Natural killer cell (primary cell): Measurements from ENCODE around the gene AUTS2. TPM values are rescaled to one million over a fixed set of nuclear protein-coding genes. Genes with fewer than 3 reads are reported as not detected.

Experiments used
- ATAC-seq, 3 donors: fragments of 150-1000 bp in 2 of 3; fragments of 200-7000 bp in 1 of 3; cut with Tn5 transposase; 1 replicate in 1 of 3; 2 replicates in 2 of 3; pipeline ENCODE4 v1.10.0; 2021; ENCODE audit warnings: mild to moderate bottlenecking in 2 of 3, moderate library complexity in 2 of 3
- DNase-seq, 2 donors: peaks; one replicate each; pipeline versions ENCODE4 v3.0.0 to v3.0.0-alpha.2; 2013 to 2021; ENCODE audit warnings: mixed read lengths in 1 of 2
- H3K27ac ChIP-seq: one replicate; pipeline ENCODE4 v1.5.1; 2013; ENCODE audit warnings: mild to moderate bottlenecking, low read length
- H3K27me3 ChIP-seq: one replicate; pipeline ENCODE4 v1.6.1; 2013; ENCODE audit warnings: low read length; ENCODE audit not compliant: control insufficient read depth, insufficient read depth
- H3K36me3 ChIP-seq: one replicate; pipeline ENCODE4 v1.6.1; 2013; ENCODE audit warnings: low read length; ENCODE audit not compliant: control insufficient read depth, insufficient read depth
- H3K4me1 ChIP-seq: one replicate; pipeline ENCODE4 v1.6.1; 2013; ENCODE audit warnings: low read length; ENCODE audit not compliant: control insufficient read depth, insufficient read depth
- H3K4me3 ChIP-seq: one replicate; pipeline ENCODE4 v1.5.1; 2013; ENCODE audit warnings: low read length
- H3K9me3 ChIP-seq: one replicate; pipeline ENCODE4 v1.6.1; 2013; ENCODE audit warnings: low read length; ENCODE audit not compliant: control insufficient read depth, insufficient read depth
- H3K27ac Mint-ChIP-seq, 2 donors: one replicate each; pipeline ENCODE4 v1.8.0; 2022; ENCODE audit warnings: mild to moderate bottlenecking in 2 of 2, mixed read lengths in 2 of 2, moderate library complexity in 1 of 2
- H3K27me3 Mint-ChIP-seq, 2 donors: one replicate each; pipeline ENCODE4 v1.8.0; 2022; ENCODE audit warnings: low read depth in 2 of 2, mixed read lengths in 2 of 2
- H3K36me3 Mint-ChIP-seq: one replicate; pipeline ENCODE4 v1.8.0; 2022; ENCODE audit warnings: mixed read lengths
- H3K4me1 Mint-ChIP-seq, 2 donors: one replicate each; pipeline ENCODE4 v1.8.0; 2022; ENCODE audit warnings: mixed read lengths in 2 of 2
- H3K4me3 Mint-ChIP-seq: one replicate; pipeline ENCODE4 v1.8.0; 2022; ENCODE audit warnings: mild to moderate bottlenecking, moderate library complexity, mixed read lengths
- H3K9me3 Mint-ChIP-seq, 2 donors: one replicate each; pipeline ENCODE4 v1.8.0; 2022; ENCODE audit warnings: mixed read lengths in 2 of 2
- CTCF ChIP-seq: fragments of 200-600 bp; IDR thresholded peaks from one replicate; pipeline ENCODE4 v1.8.0; 2022; ENCODE audit warnings: antibody characterized with exemption
- WGBS: methylation state at CpG from one replicate; pipeline ENCODE4 v1.1.7; 2013; ENCODE audit warnings: missing lambda C conversion rate; ENCODE audit not compliant: insufficient coverage; 5-methylcytosine and 5-hydroxymethylcytosine counted together
- intact Hi-C: fragments of 100-400 bp; cut with micrococcal nuclease; formaldehyde crosslinking; loops from one replicate; pipeline ENCODE4 v1.14.2; 2022
- total RNA-seq, 4 donors: library from RNA; stranded (reverse); fragments of 120-200 nt in 1 of 4; gene quantifications; one replicate each; pipeline versions ENCODE4 v1.2.3 to v1.2.4, GENCODE V29; 2013 to 2022

Gene AUTS2
- total RNA-seq, 3 donors from 2014 or later (not counting 1 experiment from before 2014, with no cell fraction given) = 147 to 197 (median 155) TPM

DNA sequence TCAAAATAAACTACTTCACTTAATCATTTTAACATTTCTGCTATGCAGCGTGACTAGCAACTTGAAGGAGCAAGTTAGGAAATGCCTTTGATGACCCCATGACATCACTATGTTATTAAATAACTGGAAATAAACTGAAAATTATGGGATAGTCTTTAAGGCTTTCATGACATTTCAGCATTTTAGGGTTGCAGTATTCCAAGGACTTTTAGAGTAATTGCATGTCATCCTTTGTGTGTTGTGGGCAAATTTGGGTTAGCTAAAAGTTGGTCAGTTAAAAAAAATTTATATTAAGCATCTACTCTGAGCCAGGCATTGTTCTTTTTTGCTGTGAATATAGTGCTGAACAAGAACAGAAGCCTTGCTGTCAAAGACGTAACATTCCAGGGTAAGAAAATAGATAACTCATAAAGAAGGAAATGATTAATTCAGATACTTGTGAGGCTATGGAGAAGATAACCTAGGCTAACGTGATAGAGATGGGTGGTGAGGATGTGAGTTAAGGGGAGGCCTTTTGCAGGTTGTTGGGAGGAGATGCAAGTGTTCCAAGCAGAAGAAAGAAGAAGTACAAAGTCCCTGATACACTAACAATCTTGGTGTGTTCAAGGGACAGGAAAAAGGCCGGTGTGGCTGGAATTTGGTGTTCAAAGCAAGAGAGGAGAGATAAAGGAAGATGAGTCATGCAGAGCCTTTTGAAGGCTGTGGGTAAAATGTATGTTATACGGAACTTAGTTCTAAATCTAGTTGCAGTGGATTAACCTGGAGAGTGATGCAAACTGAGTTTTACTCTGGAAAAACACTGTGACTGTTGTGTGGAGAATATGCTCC, 610.2 kb downstream of the AUTS2 start:
- intact Hi-C loops = no loop called here
- no peaks in the 10 kb centered on the region for H3K9me3 Mint-ChIP-seq
- no peak overlapping the region for H3K4me3 Mint-ChIP-seq
- ATAC-seq = no peak
- no peak overlapping the region for H3K27ac Mint-ChIP-seq
- no peaks in the 10 kb centered on the region for H3K36me3 ChIP-seq
- no peaks in the 10 kb centered on the region for H3K9me3 ChIP-seq
- no peak for TF ChIP-seq CTCF
- no peaks in the 10 kb centered on the region for H3K36me3 Mint-ChIP-seq
- H3K27me3 ChIP-seq = no peaks in the 10 kb centered on the region
- H3K4me1 Mint-ChIP-seq = no peaks in the 10 kb centered on the region
- DNase-seq = no peak
- 73% methylated on average over 4 of the region's 5 CpGs for WGBS
- no peaks in the 10 kb centered on the region for H3K27me3 Mint-ChIP-seq
- H3K4me3 ChIP-seq = no peak overlapping the region
- H3K4me1 ChIP-seq = no peaks in the 10 kb centered on the region
- H3K27ac ChIP-seq = no peak overlapping the region

- no peak for TF ChIP-seq CTCF
- no peak for ATAC-seq
- Histone ChIP-seq H3K9me3 (no peaks in the 10 kb centered on the region), H3K27ac (no peak overlapping the region), H3K4me3 (no peak overlapping the region), H3K27me3 (no peaks in the 10 kb centered on the region), H3K4me1 (no peaks in the 10 kb centered on the region), H3K36me3 (no peaks in the 10 kb centered on the region)
- WGBS = 85% methylated on average over 5 of the region's 5 CpGs
- no peak overlapping the region for H3K4me3 Mint-ChIP-seq
- no peaks in the 10 kb centered on the region for H3K36me3 Mint-ChIP-seq
- intact Hi-C loops = no loop called here
- no peak overlapping the region for H3K27ac Mint-ChIP-seq
- DNase-seq = no peak
- no peaks in the 10 kb centered on the region for H3K9me3 Mint-ChIP-seq
- H3K27me3 Mint-ChIP-seq = no peaks in the 10 kb centered on the region
- H3K4me1 Mint-ChIP-seq = peaks cover 0 to 4% of the 10 kb centered on the region in 2 donors
Observed at GRCh38 chr7:70210200-70210935, 612.1 kb downstream of the AUTS2 start.

- Histone ChIP-seq H3K27me3 (no peaks in the 10 kb centered on the region), H3K36me3 (no peaks in the 10 kb centered on the region), H3K27ac (no peak overlapping the region), H3K9me3 (no peaks in the 10 kb centered on the region), H3K4me3 (no peak overlapping the region), H3K4me1 (no peaks in the 10 kb centered on the region)
- H3K9me3 Mint-ChIP-seq = no peaks in the 10 kb centered on the region
- H3K27me3 Mint-ChIP-seq = no peaks in the 10 kb centered on the region
- no peak for TF ChIP-seq CTCF
- DNase-seq (no peak), ATAC-seq (no peak)
- 97% methylated on average over 6 of the region's 6 CpGs for WGBS
- H3K36me3 Mint-ChIP-seq = no peaks in the 10 kb centered on the region
- H3K4me3 Mint-ChIP-seq = no peak overlapping the region
- intact Hi-C loops = no loop called here
- H3K27ac Mint-ChIP-seq = no peak overlapping the region
- H3K4me1 Mint-ChIP-seq = peaks cover 0 to 4% of the 10 kb centered on the region in 2 donors
Observed at GRCh38 chr7:70210936-70211310, 612.6 kb downstream of the AUTS2 start.
